ENCODE results near the gene PGA3.
"Not testable (repeated sequence)": the region's sequence is repeated elsewhere in the genome, so short reads cannot be mapped to it uniquely, and the experiment has no call there.

PGA3 gene

DNA sequence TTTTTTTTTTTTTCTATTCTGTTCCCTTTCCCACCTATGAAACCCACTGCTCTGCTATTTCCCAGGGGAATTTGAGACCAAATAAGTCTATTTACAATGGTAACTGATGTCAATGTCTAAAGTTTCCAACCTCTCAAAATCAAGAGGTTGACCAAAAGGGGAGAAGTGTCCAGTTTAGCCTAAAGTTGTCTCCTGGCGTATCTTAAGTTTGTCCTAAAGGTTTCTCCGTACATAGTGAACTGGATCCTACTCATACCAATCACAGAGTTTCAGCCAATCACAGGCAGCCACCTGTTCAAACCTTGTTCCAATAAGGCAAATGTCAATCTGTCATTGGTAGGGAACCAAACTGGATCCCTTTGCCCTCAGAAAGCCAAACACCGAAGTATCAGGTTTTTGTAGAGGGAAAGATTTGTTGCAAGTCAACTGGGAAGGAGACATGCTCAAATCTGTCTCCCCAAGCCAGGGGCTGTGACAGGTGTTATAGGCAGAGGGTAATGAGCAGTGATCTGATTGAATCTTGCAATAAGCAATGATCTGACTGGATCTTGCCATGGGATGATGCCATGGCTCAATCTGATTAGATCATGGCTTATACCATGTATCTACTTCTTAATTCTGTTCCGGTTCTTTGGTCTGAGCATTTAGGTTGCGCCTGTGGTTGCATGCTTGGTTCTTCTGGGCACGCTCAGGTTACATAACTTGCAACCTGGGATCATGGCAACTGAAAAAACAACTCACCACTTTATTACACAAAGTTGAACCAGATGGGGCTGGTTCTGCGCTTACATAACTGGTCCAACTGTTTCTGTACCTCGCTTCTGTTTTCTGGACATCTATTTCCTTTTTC is 41.0 kb upstream of the PGA3 start:
- peaks cover 16% of the 10 kb centered on the region for H3K4me1 ChIP-seq (ENCODE audit: control insufficient read depth, insufficient read depth, low read length)

DNA sequence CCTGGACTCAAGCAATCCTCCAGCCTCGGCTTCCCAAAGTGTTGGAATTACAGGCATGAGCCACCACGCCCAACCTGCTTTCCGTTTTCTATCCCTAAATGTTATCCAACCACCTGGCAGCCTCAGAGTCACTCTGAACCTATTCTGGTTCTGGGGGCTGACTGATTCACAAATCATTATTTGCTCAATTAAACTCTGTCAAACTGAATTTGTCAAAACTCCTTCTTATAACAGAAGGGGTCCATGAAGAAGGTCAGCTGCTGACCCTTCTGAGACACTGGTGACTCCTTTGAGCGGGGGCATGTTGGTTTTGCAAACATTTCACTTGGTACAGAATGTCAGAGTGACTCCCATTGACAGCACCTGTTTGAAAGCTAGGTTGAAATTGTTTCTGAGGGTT is 40.3 kb upstream of the PGA3 start:
- Histone ChIP-seq H3K4me3 (ENCODE audit: low read depth, low read length) (no peak overlapping the region), H3K27ac (ENCODE audit: low read depth, low read length) (no peak overlapping the region), H3K27me3 (ENCODE audit: control insufficient read depth, insufficient read depth, low read length) (no peaks in the 10 kb centered on the region), H3K9me3 (ENCODE audit: control insufficient read depth, insufficient read depth, low read length) (no peaks in the 10 kb centered on the region; the same call in 1 of the 2 replicates), H3K9ac (ENCODE audit: low read depth, low read length) (no peak overlapping the region), H3K4me1 (ENCODE audit: control insufficient read depth, insufficient read depth, low read length) (peaks cover 16% of the 10 kb centered on the region), H3K36me3 (ENCODE audit: control insufficient read depth, insufficient read depth, low read length) (no peaks in the 10 kb centered on the region)

More for the DNA sequence above, 41.0 kb upstream of the PGA3 start:
- no peaks in the 10 kb centered on the region for H3K27me3 ChIP-seq (ENCODE audit: control insufficient read depth, insufficient read depth, low read length)
- H3K9me3 ChIP-seq (ENCODE audit: control insufficient read depth, insufficient read depth, low read length): no peaks in the 10 kb centered on the region; the same call in 1 of the 2 replicates
- no peak overlapping the region for H3K27ac ChIP-seq (ENCODE audit: low read depth, low read length)
- peaks cover 2% of the 10 kb centered on the region for H3K36me3 ChIP-seq (ENCODE audit: control insufficient read depth, insufficient read depth, low read length)
- peak overlapping the region; percentile 88 for H3K9ac ChIP-seq (ENCODE audit: low read depth, low read length)
- peak overlapping the region; percentile 77 for H3K4me3 ChIP-seq (ENCODE audit: low read depth, low read length)

DNA sequence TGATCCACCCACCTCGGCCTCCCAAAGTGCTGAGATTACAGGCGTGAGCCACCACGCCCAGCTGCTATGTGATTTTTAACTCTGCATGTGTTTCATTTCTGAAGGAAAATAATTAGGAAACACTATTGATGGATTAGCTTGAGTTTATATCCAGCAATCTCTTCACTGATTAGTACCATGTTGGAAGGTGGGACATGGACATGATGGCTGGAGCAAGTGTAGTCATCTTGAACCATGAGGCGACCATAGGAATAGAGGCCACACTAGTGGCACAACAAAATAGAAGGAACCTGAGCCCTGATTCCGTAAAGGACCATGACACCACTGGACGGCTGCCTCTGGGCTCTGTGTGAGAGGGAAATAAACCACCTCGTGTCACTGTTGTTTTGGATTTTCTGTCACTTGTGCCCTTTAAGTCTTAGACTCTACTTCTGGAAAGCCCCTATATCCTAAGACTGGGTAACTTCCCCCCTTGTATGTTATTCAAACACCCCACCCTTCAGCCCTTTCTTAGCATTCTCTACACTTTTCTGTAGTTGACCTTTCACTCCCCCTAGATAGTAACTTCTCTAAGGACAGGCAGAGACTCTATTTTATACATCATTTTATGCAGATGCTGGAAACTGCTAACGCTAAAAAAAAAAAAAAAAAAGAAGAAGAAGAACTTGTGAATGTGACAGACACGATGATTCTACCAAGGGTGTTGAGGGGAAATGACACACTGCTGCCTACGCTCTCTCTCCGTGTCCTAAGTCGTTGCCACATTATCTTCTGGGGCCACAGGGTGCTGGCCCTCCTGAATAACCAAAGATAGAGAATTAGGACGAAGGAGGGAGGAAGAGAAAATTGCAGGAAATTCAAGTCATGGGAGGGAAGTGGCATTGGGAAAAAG is 39.4 kb upstream of the PGA3 start:
- no peaks in the 10 kb centered on the region; the same call in 1 of the 2 replicates for H3K9me3 ChIP-seq (ENCODE audit: control insufficient read depth, insufficient read depth, low read length)
- H3K36me3 ChIP-seq (ENCODE audit: control insufficient read depth, insufficient read depth, low read length): no peaks in the 10 kb centered on the region
- H3K9ac ChIP-seq (ENCODE audit: low read depth, low read length): no peak overlapping the region
- H3K27ac ChIP-seq (ENCODE audit: low read depth, low read length): peak overlapping the region; percentile 51
- H3K4me1 ChIP-seq (ENCODE audit: control insufficient read depth, insufficient read depth, low read length): peaks cover 11% of the 10 kb centered on the region
- H3K4me3 ChIP-seq (ENCODE audit: low read depth, low read length): no peak overlapping the region
- H3K27me3 ChIP-seq (ENCODE audit: control insufficient read depth, insufficient read depth, low read length): no peaks in the 10 kb centered on the region

DNA sequence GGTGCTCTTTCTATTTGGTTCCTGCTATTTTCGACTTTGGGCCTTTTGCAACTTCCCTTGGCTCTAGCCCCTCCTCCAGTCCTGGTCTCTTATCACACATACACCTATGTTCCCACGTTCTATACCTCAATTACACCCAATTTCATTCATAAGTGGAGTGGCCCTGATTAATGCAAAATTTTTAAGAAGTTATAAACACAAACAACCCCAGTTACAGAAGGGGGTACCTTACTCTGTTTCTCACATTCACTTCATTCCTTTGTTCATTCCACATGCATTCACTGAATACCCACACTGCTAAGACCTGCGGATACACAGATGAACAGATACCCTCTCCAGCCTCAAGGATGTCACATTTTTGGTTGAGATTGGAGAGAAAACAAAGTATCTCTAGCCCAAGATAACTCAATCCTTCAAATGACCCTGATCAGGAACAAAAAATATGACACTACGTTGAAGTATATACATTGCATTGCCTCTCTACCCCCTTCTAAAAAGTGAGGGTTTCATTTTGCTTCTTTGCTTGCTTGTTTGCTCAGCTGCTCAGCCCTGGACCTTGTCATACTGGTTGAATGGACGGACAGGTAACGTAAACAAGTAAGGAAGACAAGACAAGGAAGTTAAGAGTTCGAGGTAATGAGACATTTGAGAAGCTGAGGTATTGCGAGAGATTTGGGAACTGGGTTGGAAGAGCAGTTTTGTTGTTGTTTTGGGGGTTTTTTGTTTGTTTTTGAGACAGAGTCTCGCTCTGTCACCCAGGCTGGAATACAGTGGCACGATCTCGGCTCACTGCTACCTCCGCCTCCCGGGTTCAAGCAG is 38.5 kb upstream of the PGA3 start:
- Histone ChIP-seq H3K27ac (ENCODE audit: low read depth, low read length) (peak overlapping the region; percentile 51), H3K9ac (ENCODE audit: low read depth, low read length) (no peak overlapping the region), H3K4me3 (ENCODE audit: low read depth, low read length) (no peak overlapping the region)

DNA sequence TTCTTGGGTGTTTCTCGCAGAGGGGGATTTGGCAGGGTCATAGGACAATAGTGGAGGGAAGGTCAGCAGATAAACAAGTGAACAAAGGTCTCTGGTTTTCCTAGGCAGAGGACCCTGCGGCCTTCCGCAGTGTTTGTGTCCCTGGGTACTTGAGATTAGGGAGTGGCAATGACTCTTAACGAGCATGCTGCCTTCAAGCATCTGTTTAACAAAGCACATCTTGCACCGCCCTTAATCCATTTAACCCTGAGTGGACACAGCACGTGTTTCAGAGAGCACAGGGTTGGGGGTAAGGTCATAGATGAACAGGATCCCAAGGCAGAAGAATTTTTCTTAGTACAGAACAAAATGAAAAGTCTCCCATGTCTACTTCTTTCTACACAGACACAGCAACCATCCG is 37.5 kb upstream of the PGA3 start:
- H3K27ac ChIP-seq (ENCODE audit: low read depth, low read length); H3K36me3 ChIP-seq (ENCODE audit: control insufficient read depth, insufficient read depth, low read length); H3K27me3 ChIP-seq (ENCODE audit: control insufficient read depth, insufficient read depth, low read length); H3K9me3 ChIP-seq (ENCODE audit: control insufficient read depth, insufficient read depth, low read length); H3K4me1 ChIP-seq (ENCODE audit: control insufficient read depth, insufficient read depth, low read length); H3K9ac ChIP-seq (ENCODE audit: low read depth, low read length); H3K4me3 ChIP-seq (ENCODE audit: low read depth, low read length): not testable (repeated sequence)

More for the DNA sequence above, 38.5 kb upstream of the PGA3 start:
- no peaks in the 10 kb centered on the region; the same call in 1 of the 2 replicates for H3K9me3 ChIP-seq (ENCODE audit: control insufficient read depth, insufficient read depth, low read length)
- H3K4me1 ChIP-seq (ENCODE audit: control insufficient read depth, insufficient read depth, low read length): peaks cover 10% of the 10 kb centered on the region
- no peaks in the 10 kb centered on the region for H3K36me3 ChIP-seq (ENCODE audit: control insufficient read depth, insufficient read depth, low read length)
- H3K27me3 ChIP-seq (ENCODE audit: control insufficient read depth, insufficient read depth, low read length): no peaks in the 10 kb centered on the region

DNA sequence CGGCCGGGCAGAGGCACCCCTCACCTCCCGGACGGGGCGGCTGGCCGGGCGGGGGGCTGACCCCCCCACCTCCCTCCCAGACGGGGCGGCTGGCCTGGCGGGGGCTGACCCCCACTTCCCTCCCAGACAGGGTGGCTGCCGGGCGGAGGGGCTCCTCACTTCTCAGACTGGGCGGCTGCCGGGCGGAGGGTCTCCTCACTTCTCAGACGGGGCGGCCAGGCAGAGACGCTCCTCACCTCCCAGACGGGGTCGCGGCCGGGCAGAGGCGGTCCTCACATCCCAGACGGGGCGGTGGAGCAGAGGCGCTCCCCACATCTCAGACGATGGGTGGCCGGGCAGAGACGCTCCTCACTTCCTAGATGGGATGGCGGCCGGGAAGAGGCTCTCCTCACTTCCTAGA is 37.0 kb upstream of the PGA3 start:
- not testable (repeated sequence) for H3K27ac ChIP-seq (ENCODE audit: low read depth, low read length); H3K36me3 ChIP-seq (ENCODE audit: control insufficient read depth, insufficient read depth, low read length); H3K9ac ChIP-seq (ENCODE audit: low read depth, low read length); H3K4me3 ChIP-seq (ENCODE audit: low read depth, low read length); H3K27me3 ChIP-seq (ENCODE audit: control insufficient read depth, insufficient read depth, low read length); H3K4me1 ChIP-seq (ENCODE audit: control insufficient read depth, insufficient read depth, low read length); H3K9me3 ChIP-seq (ENCODE audit: control insufficient read depth, insufficient read depth, low read length)

DNA sequence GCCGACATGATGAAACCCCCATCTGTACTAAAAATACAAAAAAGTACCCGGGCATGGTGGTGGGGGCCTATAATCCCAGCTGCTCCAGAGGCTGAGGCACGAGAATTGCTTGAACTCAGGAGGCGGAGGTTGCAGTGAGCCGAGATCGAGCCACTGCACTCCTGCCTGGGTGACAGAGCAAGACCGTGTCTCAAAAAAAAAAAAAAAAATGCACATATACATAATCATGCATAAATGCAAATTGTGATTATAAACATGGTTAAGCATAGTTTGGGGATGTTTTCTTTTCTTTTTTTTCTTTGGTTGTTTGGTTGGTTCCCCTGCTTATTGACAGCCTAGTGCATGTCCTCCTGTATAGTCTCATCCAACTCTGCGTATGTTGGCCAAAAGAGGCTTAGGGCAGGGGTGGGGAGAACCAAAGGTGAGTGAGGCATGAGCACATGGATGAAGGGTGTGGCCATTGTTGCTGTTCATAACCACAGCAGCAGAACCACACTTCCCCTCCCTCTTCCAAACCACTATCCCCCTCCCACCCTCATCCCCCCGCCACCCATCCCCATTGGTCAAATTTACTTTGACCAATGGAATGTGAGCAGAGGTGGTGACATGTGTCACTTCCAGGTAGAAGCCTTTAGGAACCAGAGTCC is 35.1 kb upstream of the PGA3 start:
- H3K27me3 ChIP-seq (ENCODE audit: control insufficient read depth, insufficient read depth, low read length): no peaks in the 10 kb centered on the region
- H3K9ac ChIP-seq (ENCODE audit: low read depth, low read length): no peak overlapping the region
- no peaks in the 10 kb centered on the region for H3K36me3 ChIP-seq (ENCODE audit: control insufficient read depth, insufficient read depth, low read length)
- no peak overlapping the region for H3K27ac ChIP-seq (ENCODE audit: low read depth, low read length)
- no peaks in the 10 kb centered on the region for H3K4me1 ChIP-seq (ENCODE audit: control insufficient read depth, insufficient read depth, low read length)
- H3K4me3 ChIP-seq (ENCODE audit: low read depth, low read length): no peak overlapping the region
- no peaks in the 10 kb centered on the region; the same call in 1 of the 2 replicates for H3K9me3 ChIP-seq (ENCODE audit: control insufficient read depth, insufficient read depth, low read length)

DNA sequence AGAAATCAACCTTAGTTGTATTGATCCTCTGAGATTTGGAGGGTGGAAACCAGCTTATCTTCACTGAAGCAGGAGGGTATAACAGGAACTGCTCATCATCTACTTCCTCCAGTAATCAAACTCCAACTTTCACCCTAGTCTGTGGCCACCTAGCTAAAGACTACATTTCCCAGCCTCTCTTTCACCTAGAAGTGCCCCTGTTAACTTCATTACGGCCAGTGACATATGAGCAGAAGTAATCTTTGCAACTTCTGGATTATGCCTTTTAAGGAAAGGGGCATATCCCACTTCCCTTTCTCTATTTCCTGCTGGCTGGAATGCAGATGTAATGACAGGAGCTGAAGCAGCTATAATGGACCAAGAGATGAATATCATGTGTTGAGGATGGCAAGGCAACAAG is 34.5 kb upstream of the PGA3 start:
- H3K9ac ChIP-seq (ENCODE audit: low read depth, low read length): no peak overlapping the region
- no peaks in the 10 kb centered on the region; the same call in 1 of the 2 replicates for H3K9me3 ChIP-seq (ENCODE audit: control insufficient read depth, insufficient read depth, low read length)
- H3K4me3 ChIP-seq (ENCODE audit: low read depth, low read length): no peak overlapping the region

DNA sequence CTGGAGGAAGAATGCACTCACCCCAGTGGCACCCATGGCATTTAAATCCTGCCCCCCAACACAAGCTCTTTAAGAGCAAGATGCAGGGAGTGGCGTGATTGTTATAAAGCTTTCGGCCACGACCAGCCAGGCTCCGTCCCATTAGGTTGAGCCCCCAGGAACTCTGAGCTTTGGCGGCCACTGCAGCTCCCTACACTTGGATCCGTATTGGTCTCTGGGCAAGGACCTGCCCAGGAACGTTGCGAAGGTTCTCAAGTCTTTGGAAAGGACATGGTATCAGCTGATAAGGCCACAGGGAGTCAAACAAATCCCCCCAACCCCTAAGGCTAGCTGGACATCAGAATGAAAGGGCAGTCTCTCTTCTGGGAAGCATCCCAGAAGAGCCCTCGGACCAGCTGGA is 32.7 kb upstream of the PGA3 start:
- Histone ChIP-seq H3K9ac (ENCODE audit: low read depth, low read length) (no peak overlapping the region), H3K4me1 (ENCODE audit: control insufficient read depth, insufficient read depth, low read length) (no peaks in the 10 kb centered on the region), H3K36me3 (ENCODE audit: control insufficient read depth, insufficient read depth, low read length) (no peaks in the 10 kb centered on the region), H3K9me3 (ENCODE audit: control insufficient read depth, insufficient read depth, low read length) (no peaks in the 10 kb centered on the region; the same call in 1 of the 2 replicates), H3K27ac (ENCODE audit: low read depth, low read length) (no peak overlapping the region), H3K4me3 (ENCODE audit: low read depth, low read length) (no peak overlapping the region), H3K27me3 (ENCODE audit: control insufficient read depth, insufficient read depth, low read length) (0 out of 2 replicates have a peak, but pooled peaks cover 6% of the 10 kb centered on the region)

More for the DNA sequence above, 34.5 kb upstream of the PGA3 start:
- Histone ChIP-seq H3K4me1 (ENCODE audit: control insufficient read depth, insufficient read depth, low read length) (no peaks in the 10 kb centered on the region), H3K36me3 (ENCODE audit: control insufficient read depth, insufficient read depth, low read length) (no peaks in the 10 kb centered on the region), H3K27me3 (ENCODE audit: control insufficient read depth, insufficient read depth, low read length) (no peaks in the 10 kb centered on the region), H3K27ac (ENCODE audit: low read depth, low read length) (no peak overlapping the region)

DNA sequence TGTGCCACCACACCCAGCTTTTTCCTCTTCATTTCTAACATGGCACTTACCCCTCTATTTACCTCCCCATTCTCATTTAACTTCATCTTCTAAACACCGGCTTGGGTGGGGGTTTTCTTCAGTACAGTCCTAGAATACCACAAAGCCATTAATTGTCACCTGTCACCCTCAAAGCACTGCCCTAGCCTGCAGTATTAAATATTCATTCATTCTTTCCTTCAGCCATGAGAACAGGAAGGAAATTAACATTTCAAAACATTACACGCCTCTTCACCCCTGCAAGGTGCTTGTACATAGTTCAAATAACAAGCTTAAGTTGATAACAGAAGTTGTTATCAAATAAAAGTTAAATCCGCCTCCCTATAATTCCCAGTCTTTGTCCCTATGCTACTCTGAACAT is 31.4 kb upstream of the PGA3 start:
- H3K9ac ChIP-seq (ENCODE audit: low read depth, low read length): no peak overlapping the region
- 0 out of 2 replicates have a peak, but pooled peaks cover 6% of the 10 kb centered on the region for H3K27me3 ChIP-seq (ENCODE audit: control insufficient read depth, insufficient read depth, low read length)
- H3K27ac ChIP-seq (ENCODE audit: low read depth, low read length): no peak overlapping the region

More for the DNA sequence above, 31.4 kb upstream of the PGA3 start:
- Histone ChIP-seq H3K9me3 (ENCODE audit: control insufficient read depth, insufficient read depth, low read length) (no peaks in the 10 kb centered on the region; the same call in 1 of the 2 replicates), H3K36me3 (ENCODE audit: control insufficient read depth, insufficient read depth, low read length) (no peaks in the 10 kb centered on the region), H3K4me3 (ENCODE audit: low read depth, low read length) (no peak overlapping the region), H3K4me1 (ENCODE audit: control insufficient read depth, insufficient read depth, low read length) (no peaks in the 10 kb centered on the region)

Measured in HUES48 (cell line).